Endothelial cell of umbilical vein (primary cell): ENCODE data around the gene MSH3. TPM values are rescaled to one million over a fixed set of nuclear protein-coding genes. Genes with fewer than 3 reads are reported as not detected.

Experiments used
- BruUV-seq: library from RNA; stranded (reverse); fragments of 400-500 nt; replicated peaks from 2 replicates; lab custom pipeline; 2021; lab: Mats Ljungman, UMichigan
- CTCF ChIA-PET: fragments of 300-600, 350-600 bp; sonication (Branson Sonifier 250); formaldehyde crosslinking; loops from one replicate; lab custom pipeline; 2021; ENCODE audit warnings: antibody characterized with exemption, inconsistent platforms; lab: Charles Lee
- POLR2A ChIA-PET: fragments of 300-600, 350-600 bp; sonication (Branson Sonifier 250); formaldehyde crosslinking; loops from one replicate; lab custom pipeline; 2021; ENCODE audit warnings: antibody characterized with exemption, inconsistent platforms; lab: Charles Lee
- DNase-seq: peaks from one replicate; pipeline ENCODE4 v3.0.0-alpha.2; 2011; ENCODE audit warnings: low read depth, low spot score
- FAIRE-seq: peaks from 2 replicates; lab custom pipeline; 2011; peaks lifted over from hg19 to GRCh38; lab: Jason Lieb, UNC
- H2AFZ ChIP-seq: 2 replicates; pipeline ENCODE4 v1.6.0; 2012; ENCODE audit warnings: low read depth, low read length, control low read depth, inconsistent platforms
- H3K27ac ChIP-seq: 2 replicates; pipeline ENCODE4 v1.5.1; 2011; ENCODE audit warnings: low read depth, mild to moderate bottlenecking, control low read depth, low read length, moderate library complexity; ENCODE audit not compliant: insufficient read depth
- H3K27me3 ChIP-seq, 2 experiments: 2 replicates each; pipeline versions ENCODE4 v1.6.0 to v1.6.1; 2011; ENCODE audit warnings: low read length in 2 of 2, mixed read lengths in 1 of 2; ENCODE audit not compliant: control insufficient read depth in 2 of 2, insufficient read depth in 2 of 2
- H3K36me3 ChIP-seq, 2 experiments: 2 replicates in 1 of 2; 3 replicates in 1 of 2; pipeline ENCODE4 v1.5.1; 2011; ENCODE audit warnings: low read length in 2 of 2, mild to moderate bottlenecking in 1 of 2, moderate library complexity in 1 of 2; ENCODE audit not compliant: control insufficient read depth in 2 of 2, insufficient read depth in 2 of 2; ENCODE audit errors: extremely low read depth in 1 of 2
- H3K4me1 ChIP-seq: 3 replicates; pipeline ENCODE4 v1.5.1; 2011; ENCODE audit warnings: mild to moderate bottlenecking, low read length; ENCODE audit not compliant: control insufficient read depth, insufficient read depth; ENCODE audit errors: extremely low read depth
- H3K4me2 ChIP-seq: 2 replicates; pipeline ENCODE4 v1.6.1; 2011; ENCODE audit warnings: low read length, control low read depth, mixed read lengths; ENCODE audit not compliant: insufficient read depth
- H3K4me3 ChIP-seq, 3 experiments: fragments of 200-600 bp in 1 of 3; sonication (generic), shearing (Covaris generic) in 1 of 3; replicated peaks in 1 of 3; 2 replicates each; pipeline ENCODE4 v1.5.1; 2011 to 2016; ENCODE audit warnings: control low read depth in 3 of 3, low read length in 3 of 3, mild to moderate bottlenecking in 2 of 3, inconsistent platforms in 1 of 3, low read depth in 1 of 3, moderate library complexity in 1 of 3; ENCODE audit not compliant: insufficient read depth in 1 of 3
- H3K79me2 ChIP-seq: 2 replicates; pipeline ENCODE4 v1.6.0; 2012; ENCODE audit warnings: low read length, inconsistent platforms; ENCODE audit not compliant: control insufficient read depth, insufficient read depth
- H3K9ac ChIP-seq: replicated peaks from 2 replicates; pipeline ENCODE3; 2011; ENCODE audit warnings: low read length, control low read depth; ENCODE audit not compliant: insufficient read depth; ENCODE audit errors: extremely low read depth
- H3K9me1 ChIP-seq: replicated peaks from 3 replicates; pipeline ENCODE4 v1.6.0; 2011; ENCODE audit warnings: mild to moderate bottlenecking, low read length; ENCODE audit not compliant: control insufficient read depth, insufficient read depth; ENCODE audit errors: extremely low read depth
- H3K9me3 ChIP-seq: replicated peaks from 2 replicates; pipeline ENCODE4 v1.5.1; 2012; ENCODE audit warnings: low read length, inconsistent platforms; ENCODE audit not compliant: control insufficient read depth, insufficient read depth
- H4K20me1 ChIP-seq: replicated peaks from 2 replicates; pipeline ENCODE3; 2011; ENCODE audit warnings: mild to moderate bottlenecking, low read length; ENCODE audit not compliant: control insufficient read depth, insufficient read depth; ENCODE audit errors: extremely low read depth
- EZH2 ChIP-seq: IDR thresholded peaks from 2 replicates; pipeline ENCODE4 v1.6.1; 2012; ENCODE audit warnings: borderline replicate concordance, low read depth, mild to moderate bottlenecking, moderate library complexity, low read length, inconsistent platforms; ENCODE audit not compliant: severe bottlenecking
- FOS ChIP-seq: IDR thresholded peaks from 2 replicates; pipeline ENCODE4 v1.6.1; 2011; ENCODE audit warnings: mild to moderate bottlenecking, low read length, moderate library complexity, borderline replicate concordance; ENCODE audit not compliant: insufficient read depth
- GATA2 ChIP-seq: IDR thresholded peaks from 2 replicates; pipeline ENCODE4 v1.7.0; 2011; ENCODE audit warnings: low read depth, mild to moderate bottlenecking, moderate library complexity, mixed read lengths, low read length; ENCODE audit not compliant: insufficient read length, insufficient read depth
- JUN ChIP-seq: IDR thresholded peaks from 2 replicates; pipeline ENCODE4 v1.6.1; 2011; ENCODE audit warnings: borderline replicate concordance, low read depth; ENCODE audit not compliant: insufficient read length, insufficient read depth
- MYC ChIP-seq: IDR thresholded peaks from one replicate; pipeline ENCODE4 v1.6.1; 2011; ENCODE audit warnings: mild to moderate bottlenecking, low read depth, low read length
- POLR2A ChIP-seq: IDR thresholded peaks from 2 replicates; pipeline ENCODE4 v1.6.1; 2012; ENCODE audit warnings: low read depth, mild to moderate bottlenecking, control low read depth, low read length
- POLR2AphosphoS5 ChIP-seq: IDR thresholded peaks from 2 replicates; pipeline ENCODE4 v1.6.1; 2012; ENCODE audit warnings: low read depth, mild to moderate bottlenecking, control low read depth, low read length, moderate library complexity; ENCODE audit not compliant: insufficient read depth
- dilution Hi-C: fragments of 300-500 bp; cut with MboI; formaldehyde crosslinking; loops from one replicate; pipeline ENCODE4 v1.15.0; 2019; ENCODE audit warnings: low sequenced_read_pairs; ENCODE audit not compliant: extremely low pct_ligation_motif_present
- intact Hi-C: fragments of 100-400 bp; cut with micrococcal nuclease; formaldehyde crosslinking; loops from one replicate; pipeline ENCODE4 v1.10.0; 2022
- polyA plus RNA-seq, 4 experiments: library from polyadenylated mRNA; depleted of rRNA in 3 of 4; stranded (reverse) in 3 of 4; unstranded in 1 of 4; fragments of >200 nt; gene quantifications; 2 replicates each; pipeline versions ENCODE4 v1.2.1 to v1.2.3, GENCODE V29; 2011 to 2012; ENCODE audit warnings: missing spikeins in 1 of 4
- total RNA-seq: library from RNA; stranded (reverse); gene quantifications from 2 replicates; pipeline ENCODE4 v1.2.3, GENCODE V29; 2021
- TF ChIP-seq, protein P1 (sequence below): IDR thresholded peaks from 2 replicates; pipeline ENCODE4 v1.6.1; 2011; ENCODE audit not compliant: insufficient read depth, insufficient read length
- TF ChIP-seq, protein P2 (sequence below), 2 donors: IDR thresholded peaks; 1 replicate in 1 of 2; 2 replicates in 1 of 2; pipeline ENCODE4 v1.5.1; 2011; ENCODE audit warnings: low read length in 2 of 2, mild to moderate bottlenecking in 2 of 2, moderate library complexity in 2 of 2, control low read depth in 1 of 2, inconsistent platforms in 1 of 2, low read depth in 1 of 2; ENCODE audit not compliant: insufficient read depth in 1 of 2; ENCODE audit errors: extremely low read depth in 1 of 2

Gene MSH3
- total and polyA plus RNA-seq, 2 donors (not counting 3 experiments of a cell fraction or from before 2014, with no cell fraction given): 2.0 to 13.0 TPM

DNA sequence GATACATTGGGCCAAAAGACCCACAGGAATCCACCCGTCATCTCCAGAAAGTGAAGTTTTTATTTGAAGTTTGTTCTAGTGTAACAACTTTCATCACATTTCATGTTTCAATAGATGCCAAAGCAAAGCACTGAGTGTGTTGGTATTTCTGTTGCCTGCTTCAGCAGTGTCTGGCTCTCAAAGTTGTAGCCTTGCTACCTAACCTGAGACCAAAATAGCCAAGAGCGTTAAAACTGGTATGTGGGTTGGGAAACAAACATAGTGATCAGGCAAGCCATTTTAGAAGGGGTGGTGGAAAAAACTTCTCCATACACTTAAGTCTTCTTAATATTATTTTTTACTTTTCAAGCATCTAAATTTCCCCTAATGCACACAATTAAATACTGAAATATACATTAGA, 150.6 kb downstream of the MSH3 start:
- dilution Hi-C loops: loop anchor here (25.0 kb wide), 1 partner anchor 207 kb away; no protein-coding TSS in a partner anchor
- Histone ChIP-seq H3K9me1 (no peaks in the 10 kb centered on the region), H3K4me3 (no peak overlapping the region), H3K9ac (no peak overlapping the region), H3K79me2 (no peaks in the 10 kb centered on the region), H4K20me1 (no peaks in the 10 kb centered on the region), H3K27ac (no peak overlapping the region), H3K4me1 (no peaks in the 10 kb centered on the region), H3K36me3 (peaks cover 0 to 2% of the 10 kb centered on the region in 2 experiments), H3K4me2 (no peak overlapping the region), H2AFZ (no peak overlapping the region), H3K27me3 (no peaks in the 10 kb centered on the region), H3K9me3 (no peaks in the 10 kb centered on the region)
- CTCF ChIA-PET: no interaction called here
- FAIRE-seq (no peak), DNase-seq (no peak)
- POLR2A ChIA-PET: no interaction called here
- no peak for TF ChIP-seq FOS
- TF ChIP-seq MYC: no peak
- TF ChIP-seq, protein P1, sequence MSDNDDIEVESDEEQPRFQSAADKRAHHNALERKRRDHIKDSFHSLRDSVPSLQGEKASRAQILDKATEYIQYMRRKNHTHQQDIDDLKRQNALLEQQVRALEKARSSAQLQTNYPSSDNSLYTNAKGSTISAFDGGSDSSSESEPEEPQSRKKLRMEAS: no peak
- TF ChIP-seq POLR2AphosphoS5: no peak
- TF ChIP-seq GATA2: no peak
- TF ChIP-seq JUN: no peak
- no peak for TF ChIP-seq POLR2A
- no peak for TF ChIP-seq EZH2
- TF ChIP-seq, protein P2, sequence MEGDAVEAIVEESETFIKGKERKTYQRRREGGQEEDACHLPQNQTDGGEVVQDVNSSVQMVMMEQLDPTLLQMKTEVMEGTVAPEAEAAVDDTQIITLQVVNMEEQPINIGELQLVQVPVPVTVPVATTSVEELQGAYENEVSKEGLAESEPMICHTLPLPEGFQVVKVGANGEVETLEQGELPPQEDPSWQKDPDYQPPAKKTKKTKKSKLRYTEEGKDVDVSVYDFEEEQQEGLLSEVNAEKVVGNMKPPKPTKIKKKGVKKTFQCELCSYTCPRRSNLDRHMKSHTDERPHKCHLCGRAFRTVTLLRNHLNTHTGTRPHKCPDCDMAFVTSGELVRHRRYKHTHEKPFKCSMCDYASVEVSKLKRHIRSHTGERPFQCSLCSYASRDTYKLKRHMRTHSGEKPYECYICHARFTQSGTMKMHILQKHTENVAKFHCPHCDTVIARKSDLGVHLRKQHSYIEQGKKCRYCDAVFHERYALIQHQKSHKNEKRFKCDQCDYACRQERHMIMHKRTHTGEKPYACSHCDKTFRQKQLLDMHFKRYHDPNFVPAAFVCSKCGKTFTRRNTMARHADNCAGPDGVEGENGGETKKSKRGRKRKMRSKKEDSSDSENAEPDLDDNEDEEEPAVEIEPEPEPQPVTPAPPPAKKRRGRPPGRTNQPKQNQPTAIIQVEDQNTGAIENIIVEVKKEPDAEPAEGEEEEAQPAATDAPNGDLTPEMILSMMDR (IDR thresholded peaks at IDR 0.05; ENCODE audit: extremely low read depth in 1 of 2, insufficient read depth in 1 of 2, low read depth in 1 of 2, low read length in 2 of 2): no peak
- no TSS peak for BruUV-seq
- intact Hi-C loops: no loop called here
